CD4-positive, alpha-beta T cell treated with Interleukin-10 for 1 hour (primary cell): ENCODE data around the gene KLHL10.

Source experiments
- DNase-seq: peaks from one replicate; pipeline ENCODE4 v3.0.0-alpha.2; 2020

KLHL10 gene

DNA sequence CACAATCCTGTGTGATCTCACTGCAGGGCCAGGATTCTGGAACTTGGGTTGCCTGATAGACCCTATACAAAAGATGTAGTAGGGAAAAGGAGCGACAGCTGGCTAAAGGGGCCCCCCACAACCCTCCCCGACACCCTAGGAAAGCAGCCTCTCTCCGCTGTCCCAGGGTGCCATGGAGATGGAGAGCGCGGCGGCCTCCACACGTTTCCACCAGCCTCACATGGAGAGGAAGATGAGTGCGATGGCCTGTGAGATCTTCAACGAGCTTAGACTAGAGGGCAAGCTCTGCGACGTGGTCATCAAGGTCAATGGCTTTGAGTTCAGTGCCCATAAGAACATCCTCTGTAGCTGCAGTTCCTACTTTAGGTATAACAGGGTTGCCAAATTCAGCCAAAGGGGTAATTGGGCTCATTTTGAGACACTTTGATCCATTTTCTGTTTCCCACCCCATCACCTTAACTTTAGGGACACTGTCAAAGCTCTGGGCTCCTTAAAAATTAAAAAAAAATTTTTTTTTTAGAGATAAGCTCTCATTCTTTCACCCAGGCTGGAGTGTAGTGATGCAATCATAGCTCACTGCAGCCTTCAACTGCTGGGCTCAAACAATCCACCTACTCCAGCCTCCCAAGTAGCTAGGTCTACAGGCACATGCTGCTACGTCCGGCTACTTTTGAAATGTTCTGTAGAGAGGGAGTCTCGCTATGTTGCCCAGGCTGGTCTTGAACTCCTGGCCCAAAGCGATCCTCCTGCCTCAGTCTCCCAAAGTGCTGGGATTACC is at the start of gene KLHL10:
TSS of gene KLHL10 (plus strand) at position 65 of the 778 bp plus-strand sequence. CDS start at position 173, 108 bp downstream.
- DNase-seq: no peak

DNA sequence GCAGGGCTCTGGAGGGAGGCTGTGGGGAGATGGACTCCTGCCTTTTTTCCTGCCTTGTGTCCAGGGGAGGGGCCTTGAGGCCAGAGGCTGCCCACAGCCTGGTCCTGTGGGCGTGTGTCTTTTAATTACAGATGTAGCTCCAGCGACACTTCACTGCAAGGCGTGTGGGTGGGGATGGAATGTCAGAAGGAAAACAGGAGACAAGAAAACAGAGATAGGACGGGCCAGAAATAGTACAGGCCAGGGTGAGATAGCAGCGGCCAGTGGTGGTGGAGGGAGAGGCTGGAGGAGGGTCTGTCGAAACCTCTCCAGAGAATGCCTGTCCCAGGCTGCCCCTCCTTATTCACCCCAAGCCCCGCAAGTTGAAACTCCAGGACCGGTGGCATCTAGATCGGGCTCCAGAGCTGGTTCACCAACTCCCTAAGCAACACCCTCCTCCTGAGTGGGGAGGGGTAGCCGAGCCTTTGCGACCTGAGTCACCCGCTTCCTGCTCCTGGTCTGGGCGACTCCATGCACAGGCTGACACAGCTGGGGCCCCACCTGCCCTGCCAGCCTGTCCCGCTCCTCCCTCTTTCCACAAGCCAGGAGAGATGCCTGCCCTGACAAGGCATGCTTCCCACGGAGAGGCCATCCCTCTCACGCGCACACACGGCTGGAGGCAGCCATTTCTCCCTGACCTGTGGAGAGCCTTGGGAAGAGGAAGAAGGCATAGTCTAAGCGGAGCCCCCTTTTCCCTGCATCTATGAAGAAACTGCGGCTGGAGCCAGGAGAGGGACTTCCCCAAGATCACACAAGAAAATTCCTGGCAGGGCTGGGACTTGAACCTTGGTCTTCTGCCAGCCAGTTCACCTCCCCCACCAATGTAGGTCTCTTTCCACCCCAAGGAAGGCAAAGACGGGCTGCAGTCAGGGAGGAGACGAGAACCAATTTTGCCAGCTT is 44.5 kb upstream of the KLHL10 start:
- no peak for DNase-seq

DNA sequence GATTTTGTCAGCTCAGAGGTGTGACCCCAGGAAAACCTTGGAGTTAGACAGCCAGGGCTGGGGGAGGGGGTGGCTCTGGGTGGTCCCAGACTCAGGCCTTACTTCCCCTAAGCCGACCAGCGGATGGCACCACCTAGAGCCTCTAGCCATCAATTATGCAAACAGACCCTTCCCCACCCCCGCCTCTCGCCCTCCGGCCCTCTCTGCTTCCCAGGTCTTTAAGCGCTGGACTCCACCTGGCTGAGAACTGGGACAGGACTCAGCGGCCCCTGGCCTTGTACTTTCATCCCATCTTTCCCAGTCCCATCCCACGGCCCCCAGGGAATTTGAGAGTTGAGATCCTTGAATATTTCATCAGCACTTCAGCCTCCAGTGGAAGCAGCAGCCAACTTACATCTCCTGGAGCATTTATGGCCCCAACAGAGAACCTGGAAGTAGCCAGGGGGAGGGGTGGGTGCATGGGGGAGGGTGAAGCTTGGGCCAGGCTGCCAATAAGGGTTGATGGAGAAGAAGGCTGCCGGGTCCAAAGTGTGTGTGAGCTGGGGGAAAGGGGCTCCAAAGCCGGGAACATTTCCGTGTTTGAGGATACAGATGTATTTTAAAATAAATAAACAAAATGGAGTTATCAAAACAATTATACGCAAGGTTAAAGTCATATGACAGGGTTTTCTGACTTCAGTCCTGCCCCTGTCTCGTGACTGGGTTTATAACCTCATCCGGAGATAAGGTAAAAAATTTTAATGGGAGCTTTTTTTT is 43.7 kb upstream of the KLHL10 start:
- DNase-seq: no peak

DNA sequence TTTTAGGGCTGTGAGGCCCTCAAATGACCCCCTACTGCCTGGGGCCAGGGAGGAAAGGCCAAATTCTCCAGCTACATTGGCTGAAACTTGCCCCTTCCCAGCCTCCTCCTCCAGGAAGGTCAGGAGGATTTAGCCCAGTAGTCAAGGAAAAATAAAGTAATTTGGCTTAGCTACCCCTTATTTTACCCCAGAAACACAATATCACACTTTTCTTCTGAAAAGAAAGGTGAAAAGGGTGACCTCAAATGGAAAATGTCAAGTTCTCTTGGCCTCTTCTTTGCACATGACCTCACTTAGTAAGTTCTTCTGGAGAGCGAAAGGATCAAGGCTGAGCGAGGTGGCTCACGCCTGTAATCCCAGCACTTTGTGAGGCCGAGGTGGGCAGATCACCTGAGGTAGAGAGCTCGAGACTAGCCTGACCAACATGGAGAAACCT is 43.1 kb upstream of the KLHL10 start:
- DNase-seq: no peak

DNA sequence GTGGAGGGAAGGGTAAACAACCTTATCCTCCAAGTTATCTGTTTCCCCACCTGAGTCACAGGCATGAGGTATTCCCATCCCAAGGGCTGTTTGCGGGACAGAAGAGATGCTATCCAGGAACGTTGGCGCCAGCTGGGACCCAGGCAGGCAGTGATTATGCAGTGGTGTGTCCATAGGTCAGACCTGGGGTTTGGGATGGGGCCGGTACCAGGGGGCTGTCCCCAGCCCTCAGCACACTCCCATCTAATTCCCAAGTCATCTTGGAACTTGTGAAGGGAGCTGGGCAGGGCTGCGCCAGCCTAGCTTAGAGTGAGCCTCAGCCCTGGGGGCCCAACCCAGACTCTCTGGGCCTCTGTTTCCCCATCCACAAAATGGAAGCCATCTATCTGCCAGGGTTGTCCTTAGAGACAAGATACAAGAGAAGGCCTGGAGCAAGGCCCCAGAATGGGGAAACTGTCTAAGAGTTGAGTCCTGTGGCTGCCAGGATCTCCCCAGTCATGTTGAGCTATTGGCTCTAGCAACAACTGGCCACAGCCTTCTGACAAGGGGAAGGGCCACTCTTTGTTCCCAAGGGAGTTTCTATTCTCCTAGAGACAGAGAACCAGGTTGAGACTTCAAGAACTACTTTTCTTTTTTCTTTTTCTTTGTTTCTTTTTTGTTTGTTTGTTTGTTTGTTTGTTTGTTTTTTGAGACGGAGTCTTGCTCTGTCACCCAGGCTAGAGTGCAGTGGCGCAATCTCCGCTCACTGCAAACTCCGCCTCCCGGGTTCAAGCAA is 41.3 kb upstream of the KLHL10 start:
- DNase-seq: no peak

DNA sequence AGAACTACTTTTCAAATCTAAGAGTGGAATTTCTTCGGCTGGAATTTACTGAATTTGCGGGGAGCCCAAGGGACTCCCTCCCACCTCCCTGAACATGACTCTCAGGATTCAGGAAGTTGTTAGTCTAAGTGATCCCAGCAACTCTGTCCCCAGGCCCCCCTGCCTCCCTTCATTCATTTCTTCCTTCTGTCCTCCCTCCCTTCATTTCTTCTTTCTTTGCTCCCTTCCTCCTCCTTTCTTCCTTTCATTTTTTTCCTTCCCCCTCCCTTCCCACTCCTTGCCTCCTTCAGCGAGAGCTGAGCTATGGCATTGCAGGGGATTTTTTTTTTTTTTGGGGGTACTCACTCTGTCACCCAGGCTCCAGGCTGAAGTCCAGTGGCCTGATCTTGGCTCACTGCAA is 40.2 kb upstream of the KLHL10 start:
- DNase-seq: no peak

DNA sequence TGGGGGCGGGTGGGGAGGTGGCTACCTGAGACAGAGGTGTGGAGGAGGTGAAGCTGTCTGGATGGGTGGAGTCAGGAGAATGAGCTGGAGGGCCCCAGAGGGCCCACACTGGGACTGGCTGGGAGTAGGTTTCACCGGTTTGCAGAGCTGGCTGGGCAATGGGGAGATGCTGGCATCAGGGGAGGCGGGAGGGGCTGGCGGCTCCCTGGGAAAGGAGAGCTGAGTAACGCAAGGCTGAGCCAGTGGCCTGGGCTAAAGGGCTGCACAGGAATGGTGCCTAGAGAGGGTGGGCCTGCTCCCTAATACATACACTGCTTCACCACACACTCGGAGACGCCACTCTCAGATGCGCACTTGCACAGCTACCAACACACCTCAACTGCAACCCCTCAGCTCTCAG is 38.3 kb upstream of the KLHL10 start:
- no peak for DNase-seq

DNA sequence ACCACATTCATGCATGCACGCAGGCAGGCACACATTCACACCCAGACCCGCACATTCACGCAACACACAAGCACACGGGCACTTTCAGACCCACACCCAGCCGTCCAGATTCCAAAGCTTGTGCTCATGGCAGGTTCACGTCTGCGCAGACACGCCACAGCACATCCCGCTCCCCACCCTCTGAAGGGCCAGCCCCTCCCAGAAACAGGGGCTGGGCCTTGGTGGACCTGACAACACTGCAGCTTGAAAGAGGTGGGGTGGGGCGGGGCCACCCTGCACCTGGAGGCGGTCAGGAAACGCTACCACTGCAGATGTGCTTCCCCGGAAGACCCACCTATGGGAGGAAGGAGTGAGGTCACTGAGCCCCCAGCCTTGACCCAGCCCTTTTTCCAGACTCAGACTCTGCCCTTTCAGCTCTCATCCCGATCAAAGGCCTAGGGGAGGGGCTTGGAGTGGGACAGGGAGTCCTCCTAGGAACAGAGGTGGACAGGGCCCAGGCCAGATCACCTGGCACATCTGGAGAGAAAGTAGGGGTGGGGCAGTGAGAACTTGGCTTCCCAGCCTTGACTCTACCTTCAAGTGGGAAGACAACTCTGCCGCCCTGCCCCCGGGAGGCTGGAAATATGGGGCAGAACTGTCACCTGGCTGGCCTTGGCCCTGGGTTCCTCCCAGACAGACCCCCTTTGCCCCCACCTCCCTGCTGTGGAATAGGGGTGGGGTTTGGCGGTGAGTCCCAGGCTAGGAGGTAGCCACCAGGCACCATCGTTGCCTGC is 36.8 kb upstream of the KLHL10 start:
- DNase-seq: no peak

DNA sequence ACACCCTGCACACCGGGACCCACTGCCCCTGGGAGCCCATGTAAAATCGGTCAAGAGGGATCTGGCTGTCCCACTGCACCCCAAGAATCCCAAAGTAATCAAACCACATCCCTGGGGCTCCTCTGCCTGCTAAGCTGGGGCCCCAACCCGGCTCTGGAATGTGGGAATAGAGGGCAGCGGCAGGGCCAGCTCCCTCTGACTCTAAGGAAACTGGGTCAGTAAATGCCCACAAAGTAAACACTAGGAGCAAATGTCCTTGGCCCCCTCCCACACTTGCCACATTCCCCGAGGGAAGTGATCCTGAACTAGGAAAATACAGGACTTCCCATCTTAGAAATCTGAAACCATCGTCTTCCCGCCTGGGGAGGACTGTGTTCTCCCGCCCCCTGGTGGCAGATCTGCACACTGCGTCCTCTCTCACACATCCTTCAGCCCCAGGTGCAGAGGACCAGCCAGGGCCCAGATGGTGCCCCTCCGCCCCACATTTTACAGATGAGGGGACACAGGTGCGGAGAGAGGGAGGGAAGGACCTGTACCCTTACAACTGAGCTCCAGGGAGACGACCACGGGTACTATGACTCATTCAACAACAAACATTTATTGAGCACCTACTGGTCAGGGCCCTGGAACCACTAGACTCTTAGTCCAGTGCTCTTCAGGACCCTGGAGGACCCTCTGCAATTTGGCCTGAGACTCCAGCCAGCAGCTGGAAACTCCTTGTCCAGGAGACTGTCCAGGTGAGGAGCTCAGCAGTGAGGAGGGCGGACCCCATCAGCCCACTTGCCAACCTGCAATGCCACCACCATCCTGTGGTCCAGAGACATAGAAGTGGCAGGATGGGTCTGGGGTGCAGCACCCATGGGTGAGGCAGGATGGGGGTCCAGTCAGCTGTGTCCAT is 36.0 kb upstream of the KLHL10 start:
- DNase-seq: peak; percentile 72

DNA sequence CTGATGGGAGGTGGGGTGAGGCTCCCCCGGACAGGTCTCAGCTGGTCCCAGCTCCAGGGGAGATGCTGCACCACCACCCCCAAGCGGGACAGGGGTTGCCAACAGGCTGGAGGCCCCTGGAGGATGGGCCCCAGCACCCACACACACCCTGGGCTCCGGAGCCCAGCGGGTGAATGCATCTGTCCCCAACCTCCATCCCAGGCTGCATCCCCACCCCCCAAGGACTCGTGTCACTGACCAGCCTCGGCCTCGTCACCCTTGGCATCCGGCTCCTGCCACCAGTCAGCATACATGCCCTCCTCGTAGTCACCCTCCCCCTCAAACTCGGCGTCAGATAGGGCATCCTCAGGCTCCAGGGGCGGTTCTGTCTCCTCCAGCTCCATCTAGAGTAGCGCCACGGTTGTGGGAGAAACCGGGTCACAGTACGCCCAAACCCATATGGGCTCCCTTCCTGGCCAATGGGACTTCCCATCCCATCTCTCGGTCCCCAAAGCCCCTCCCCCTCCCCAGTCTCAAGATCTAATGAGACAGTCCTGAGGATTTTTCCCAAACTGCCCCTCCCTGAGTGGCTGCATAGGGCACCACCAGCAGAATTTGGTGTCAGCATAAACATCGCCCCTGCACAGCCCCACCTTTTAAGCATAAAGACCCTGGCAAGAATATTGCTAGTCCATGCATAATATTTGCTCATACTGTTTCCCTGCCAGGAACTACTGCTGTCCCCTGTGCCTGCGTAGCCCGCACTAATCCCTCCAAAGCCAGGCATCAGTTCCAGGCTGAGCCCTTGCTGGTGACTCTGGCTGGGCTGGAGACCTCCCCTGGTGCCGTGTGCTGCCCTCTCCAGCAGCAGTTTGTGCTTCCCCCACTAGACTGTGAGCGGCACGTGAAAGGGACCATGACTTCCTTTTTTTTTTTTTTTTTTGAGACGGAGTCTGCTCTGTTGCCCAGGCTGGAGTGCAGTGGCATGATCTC is 34.3 kb upstream of the KLHL10 start:
- DNase-seq: no peak

DNA sequence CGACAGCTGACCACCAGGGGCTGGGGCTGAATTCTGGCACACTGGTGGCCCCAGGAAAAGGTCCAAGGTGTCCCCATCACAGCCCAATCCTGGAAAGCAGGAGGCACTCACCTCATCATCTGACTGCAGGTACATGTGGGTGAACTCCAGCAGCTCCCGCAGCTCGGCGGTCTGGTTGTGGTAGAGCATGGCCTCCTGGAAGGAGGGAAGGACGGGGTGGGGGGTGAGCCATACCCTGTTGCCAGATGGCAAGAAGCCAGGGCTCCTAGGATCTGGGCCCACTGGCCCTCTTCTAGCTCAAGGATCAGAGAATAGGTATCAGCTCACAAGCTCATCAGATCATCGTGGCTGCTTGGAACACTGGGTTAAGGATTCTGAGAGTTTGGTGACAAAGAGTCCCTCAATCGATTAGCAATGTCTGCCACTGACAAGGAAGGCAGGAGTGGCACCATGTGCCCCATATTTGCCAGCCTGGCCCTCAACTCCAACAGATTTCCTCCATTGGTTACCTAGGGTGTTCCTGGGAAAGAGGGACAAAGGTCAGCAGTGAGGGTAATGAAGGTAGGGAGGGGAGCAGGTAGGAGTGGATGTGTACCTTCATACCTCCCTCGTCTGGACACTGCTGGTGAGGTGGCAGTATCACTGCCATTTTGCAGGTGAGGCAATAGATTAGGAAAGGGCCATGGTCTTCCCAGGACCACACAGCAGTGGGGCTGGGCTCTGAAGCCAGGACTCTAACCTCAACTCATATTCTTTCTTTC is 30.8 kb upstream of the KLHL10 start:
- no peak for DNase-seq

DNA sequence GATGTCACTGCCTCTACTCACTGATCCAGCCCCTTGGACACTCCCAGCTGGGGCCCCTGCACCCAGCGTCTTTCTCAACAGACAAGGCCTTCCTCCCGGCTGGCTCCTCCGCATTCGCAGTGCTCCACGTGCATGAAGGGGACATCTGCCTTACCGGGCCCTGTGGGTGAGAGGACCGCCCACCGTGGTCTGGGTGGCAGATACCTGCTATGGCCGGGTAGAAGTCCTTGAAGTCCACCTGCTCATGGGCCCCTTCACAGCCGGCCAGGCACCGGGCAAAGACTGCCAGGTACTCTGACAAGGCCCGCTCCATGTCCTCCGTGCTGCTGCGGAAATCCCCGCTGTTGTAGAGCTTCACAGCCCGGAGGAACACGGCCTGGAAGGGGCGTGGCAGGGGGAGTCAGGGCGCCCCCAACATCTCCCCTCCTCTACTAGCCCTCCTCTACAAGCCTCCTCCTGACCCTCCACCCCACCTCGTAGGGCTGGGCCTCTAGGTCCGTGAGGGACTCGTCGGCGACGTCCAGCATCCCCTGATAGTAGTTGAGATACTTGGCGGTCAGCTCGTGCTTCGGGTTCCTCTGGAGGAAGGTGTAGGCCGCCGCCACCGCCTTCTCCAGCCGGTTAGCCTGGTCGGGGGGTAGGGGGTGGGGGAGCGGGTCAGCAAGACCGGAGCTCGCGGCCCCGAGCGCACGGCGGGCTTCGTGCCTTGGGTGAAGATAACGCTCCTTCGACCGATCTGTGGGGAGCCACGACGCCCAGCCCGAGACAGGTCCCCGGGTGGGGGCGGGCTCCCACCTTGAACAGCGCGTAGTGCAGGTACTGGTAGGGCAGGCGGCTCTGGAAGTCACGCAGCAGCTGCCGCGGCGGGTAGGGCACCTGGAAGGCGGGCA is 26.7 kb upstream of the KLHL10 start:
- no peak for DNase-seq

DNA sequence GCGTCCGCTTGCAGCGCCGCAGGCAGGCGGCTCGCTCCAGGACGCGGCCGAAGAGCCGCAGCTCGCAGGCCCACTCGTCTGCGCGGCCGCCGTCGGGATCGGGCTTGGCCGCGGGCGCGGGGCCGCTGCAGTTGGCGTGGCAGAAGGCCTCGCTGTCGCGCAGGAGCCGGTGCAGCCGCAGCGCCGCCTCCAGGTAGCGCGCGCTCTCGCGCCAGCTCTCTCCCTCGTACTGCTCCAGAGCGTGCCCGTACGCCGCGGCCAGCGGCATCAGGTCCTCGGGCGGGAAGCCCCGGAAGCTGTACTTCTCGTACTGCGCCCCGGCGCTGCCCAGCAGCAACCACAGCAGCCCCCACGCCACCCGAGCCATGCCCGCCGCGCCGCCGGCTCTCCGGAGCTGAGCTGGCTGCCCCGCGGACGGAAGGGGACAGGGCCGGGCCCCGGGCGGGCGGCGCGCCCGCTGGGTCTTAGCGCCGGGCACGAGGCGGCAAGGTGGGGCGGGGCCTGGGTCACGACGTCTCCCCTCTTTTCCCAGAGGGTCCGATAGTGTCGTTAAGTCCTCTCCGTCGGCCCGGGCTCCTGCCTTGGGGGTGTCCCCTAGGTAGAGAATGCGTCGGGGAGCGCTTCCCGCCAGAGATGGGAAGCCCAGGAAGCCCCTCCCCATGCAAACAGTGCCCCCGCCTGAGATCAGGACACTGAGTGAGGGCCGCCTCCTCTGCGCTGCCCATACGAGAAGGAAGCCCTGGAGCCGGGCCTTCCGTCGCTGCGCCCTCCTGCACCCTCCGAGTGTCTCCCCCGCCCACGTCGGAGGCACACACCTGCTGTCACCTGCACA is 25.9 kb upstream of the KLHL10 start, which contains the start of gene P3H4:
TSS of gene P3H4 (minus strand) at position 401 of the 832 bp plus-strand sequence. CDS start at position 367, 34 bp downstream.
- DNase-seq: peak; percentile 76

DNA sequence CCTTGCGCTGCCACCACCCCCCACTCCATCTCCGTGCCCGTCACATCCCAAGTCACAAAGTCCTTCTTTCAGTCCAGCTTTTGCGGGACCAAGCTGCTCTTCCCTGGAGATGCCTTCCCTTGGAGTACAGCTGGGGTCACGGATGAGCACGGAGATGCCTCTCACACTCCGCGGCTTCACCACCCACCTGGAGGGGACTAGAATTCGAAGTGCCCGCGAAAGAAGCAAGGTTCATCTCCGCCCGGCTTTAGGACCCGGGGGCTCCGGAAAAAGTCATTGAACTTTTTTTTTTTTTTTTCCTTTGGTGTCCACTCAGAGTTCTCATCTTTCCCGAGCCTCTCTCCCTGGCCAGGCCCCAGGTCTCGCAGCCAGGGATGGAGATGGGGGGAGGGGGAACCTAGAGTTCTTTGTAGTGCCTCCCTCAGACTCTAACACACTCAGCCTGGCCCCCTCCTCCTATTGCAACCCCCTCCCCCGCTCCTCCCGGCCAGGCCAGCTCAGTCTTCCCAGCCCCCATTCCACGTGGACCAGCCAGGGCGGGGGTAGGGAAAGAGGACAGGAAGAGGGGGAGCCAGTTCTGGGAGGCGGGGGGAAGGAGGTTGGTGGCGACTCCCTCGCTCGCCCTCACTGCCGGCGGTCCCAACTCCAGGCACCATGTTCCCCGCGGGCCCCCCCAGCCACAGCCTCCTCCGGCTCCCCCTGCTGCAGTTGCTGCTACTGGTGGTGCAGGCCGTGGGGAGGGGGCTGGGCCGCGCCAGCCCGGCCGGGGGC is 25.1 kb upstream of the KLHL10 start, which contains the start of gene FKBP10:
TSS of gene FKBP10 (plus strand) at position 624 of the 771 bp plus-strand sequence. CDS start at position 655, 31 bp downstream.
- peak; percentile 50 for DNase-seq

DNA sequence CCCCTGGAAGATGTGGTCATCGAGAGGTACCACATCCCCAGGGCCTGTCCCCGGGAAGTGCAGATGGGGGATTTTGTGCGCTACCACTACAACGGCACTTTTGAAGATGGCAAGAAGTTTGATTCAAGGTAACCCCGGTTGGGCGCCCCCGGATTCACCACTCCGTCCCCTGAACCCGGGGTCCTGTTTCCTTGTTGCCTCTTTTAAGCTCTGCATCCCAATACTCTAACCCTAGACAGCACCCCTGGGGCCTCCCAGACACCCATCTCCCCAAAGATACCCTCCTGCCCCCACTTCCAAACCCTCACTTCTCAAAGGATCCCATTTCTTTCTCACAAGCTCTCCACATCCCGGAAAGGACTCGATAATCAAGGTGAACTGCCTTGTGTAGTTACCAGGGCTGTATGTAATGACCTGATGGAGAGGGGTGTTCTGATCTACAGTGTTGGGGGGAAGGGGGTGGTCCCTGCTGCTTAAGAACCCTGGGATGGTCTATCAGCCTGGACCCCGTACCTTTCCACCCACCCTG is 24.4 kb upstream of the KLHL10 start:
- no peak for DNase-seq
